ENCODE results near the gene CHIT1.

GRCh38 chr1:203267347-203267846 lies 37.9 kb upstream of the CHIT1 start:
- TF ChIP-seq CTCF (conservative IDR thresholded peaks at IDR 0.05; ENCODE audit: low read length) (peak; percentile 98), EZH2phosphoT487 (IDR thresholded peaks at IDR 0.05; ENCODE audit: borderline replicate concordance, low read depth, low read length) (no peak)

All from OCI-LY7 (cell line).